Measurements from ENCODE around the gene SEC62. TPM values are rescaled to one million over a fixed set of nuclear protein-coding genes. Genes with fewer than 3 reads are reported as not detected.

Gene SEC62
- total and polyA plus RNA-seq, 2 experiments from 2014 or later = 45.4 to 138 TPM

- no peaks in the 10 kb centered on the region for H3K9me3 ChIP-seq (ENCODE audit: low read depth)
- no peak overlapping the region for H3K27ac ChIP-seq
Observed at GRCh38 chr3:169996063-169996462, 29.5 kb downstream of the SEC62 start.

GRCh38 chr3:169998668-169999131, 32.1 kb downstream of the SEC62 start:
- no peaks in the 10 kb centered on the region for H3K9me3 ChIP-seq (ENCODE audit: low read depth)
- TF ChIP-seq EZH2 (IDR thresholded peaks at IDR 0.05; ENCODE audit: borderline replicate concordance) = no peak
- H3K4me1 ChIP-seq (ENCODE audit: insufficient read depth) = no peaks in the 10 kb centered on the region
- H3K79me2 ChIP-seq = no peaks in the 10 kb centered on the region
- H3K9me2 ChIP-seq (replicated peaks; ENCODE audit: insufficient read depth) = no peaks in the 10 kb centered on the region
- peak; percentile 23 for DNase-seq (ENCODE audit: low spot score)
- H4K20me1 ChIP-seq (ENCODE audit: insufficient read depth, poor library complexity, severe bottlenecking) = no peaks in the 10 kb centered on the region
- H3K4me2 ChIP-seq = no peak overlapping the region
- no peaks in the 10 kb centered on the region for H3K27me3 ChIP-seq
- peak overlapping the region; percentile 30 for H3K27ac ChIP-seq
- H3K36me3 ChIP-seq (replicated peaks; ENCODE audit: insufficient read depth, low read depth) = no peaks in the 10 kb centered on the region
- WGBS (ENCODE audit: low lambda C conversion rate, missing lambda C conversion rate) = 66% methylated on average over 2 of the region's 2 CpGs
- no peak overlapping the region for H2AFZ ChIP-seq
- no peak overlapping the region for H3K4me3 ChIP-seq

More at GRCh38 chr3:169996063-169996462, 29.5 kb downstream of the SEC62 start:
- Histone ChIP-seq H3K4me2 (no peak overlapping the region), H3K9me2 (replicated peaks; ENCODE audit: insufficient read depth) (no peaks in the 10 kb centered on the region), H3K79me2 (no peaks in the 10 kb centered on the region), H2AFZ (no peak overlapping the region), H3K4me1 (ENCODE audit: insufficient read depth) (no peaks in the 10 kb centered on the region), H3K27me3 (no peaks in the 10 kb centered on the region), H3K4me3 (no peak overlapping the region), H3K36me3 (replicated peaks; ENCODE audit: insufficient read depth, low read depth) (no peaks in the 10 kb centered on the region), H4K20me1 (ENCODE audit: insufficient read depth, poor library complexity, severe bottlenecking) (no peaks in the 10 kb centered on the region)
- no peak for DNase-seq (ENCODE audit: low spot score)
- 100% methylated on average over 2 of the region's 2 CpGs for WGBS (ENCODE audit: low lambda C conversion rate, missing lambda C conversion rate)
- TF ChIP-seq CTCF (IDR thresholded peaks at IDR 0.05; ENCODE audit: poor library complexity) (no peak), EZH2 (IDR thresholded peaks at IDR 0.05; ENCODE audit: borderline replicate concordance) (no peak), EZH2phosphoT487 (IDR thresholded peaks at IDR 0.05; ENCODE audit: low read depth, severe bottlenecking, unreplicated experiment) (no peak)

- DNase-seq (ENCODE audit: low spot score) = no peak
- Histone ChIP-seq H2AFZ (no peak overlapping the region), H3K4me2 (no peak overlapping the region), H3K9me2 (replicated peaks; ENCODE audit: insufficient read depth) (no peaks in the 10 kb centered on the region), H3K36me3 (replicated peaks; ENCODE audit: insufficient read depth, low read depth) (no peaks in the 10 kb centered on the region), H3K27me3 (no peaks in the 10 kb centered on the region), H4K20me1 (ENCODE audit: insufficient read depth, poor library complexity, severe bottlenecking) (no peaks in the 10 kb centered on the region), H3K27ac (peak overlapping the region; percentile 30), H3K9me3 (ENCODE audit: low read depth) (no peaks in the 10 kb centered on the region), H3K4me1 (ENCODE audit: insufficient read depth) (no peaks in the 10 kb centered on the region), H3K4me3 (no peak overlapping the region), H3K79me2 (no peaks in the 10 kb centered on the region)
- 100% methylated on average over 1 of the region's 1 CpG for WGBS (ENCODE audit: low lambda C conversion rate, missing lambda C conversion rate)
- no peak for TF ChIP-seq EZH2phosphoT487 (IDR thresholded peaks at IDR 0.05; ENCODE audit: low read depth, severe bottlenecking, unreplicated experiment)
- TF ChIP-seq EZH2 (IDR thresholded peaks at IDR 0.05; ENCODE audit: borderline replicate concordance) = no peak
- no peak for TF ChIP-seq CTCF (IDR thresholded peaks at IDR 0.05; ENCODE audit: poor library complexity)
Observed at GRCh38 chr3:169999433-169999832, 32.8 kb downstream of the SEC62 start.

- H4K20me1 ChIP-seq (ENCODE audit: insufficient read depth, poor library complexity, severe bottlenecking) = no peaks in the 10 kb centered on the region
- TF ChIP-seq CTCF (IDR thresholded peaks at IDR 0.05; ENCODE audit: poor library complexity) (no peak), EZH2 (IDR thresholded peaks at IDR 0.05; ENCODE audit: borderline replicate concordance) (no peak), EZH2phosphoT487 (IDR thresholded peaks at IDR 0.05; ENCODE audit: low read depth, severe bottlenecking, unreplicated experiment) (no peak)
- no peak overlapping the region for H3K27ac ChIP-seq
- H3K79me2 ChIP-seq = no peaks in the 10 kb centered on the region
- H3K27me3 ChIP-seq = no peaks in the 10 kb centered on the region
- no peaks in the 10 kb centered on the region for H3K9me2 ChIP-seq (replicated peaks; ENCODE audit: insufficient read depth)
- H3K4me2 ChIP-seq = no peak overlapping the region
- whole genome bisulfite sequencing (ENCODE audit: low lambda C conversion rate, missing lambda C conversion rate) = 100% methylated on average over 2 of the region's 2 CpGs
- DNase-seq (ENCODE audit: low spot score) = no peak
- H2AFZ ChIP-seq = no peak overlapping the region
- H3K36me3 ChIP-seq (replicated peaks; ENCODE audit: insufficient read depth, low read depth) = no peaks in the 10 kb centered on the region
- no peak overlapping the region for H3K4me3 ChIP-seq
- H3K4me1 ChIP-seq (ENCODE audit: insufficient read depth) = no peaks in the 10 kb centered on the region
- H3K9me3 ChIP-seq (ENCODE audit: low read depth) = no peaks in the 10 kb centered on the region
Observed at GRCh38 chr3:170000051-170000450, 33.4 kb downstream of the SEC62 start.
